ENCODE data around the gene CPSF4.

The CPSF4 gene

GRCh38 chr7:99485094-99485493 is 46.4 kb downstream of the CPSF4 start:
- Histone ChIP-seq H3K9me3 (ENCODE audit: control insufficient read depth, low read length) (no peaks in the 10 kb centered on the region), H3K4me3 (ENCODE audit: low read depth, low read length) (no peak overlapping the region), H3K4me1 (no peaks in the 10 kb centered on the region), H2AFZ (no peak overlapping the region), H3K79me2 (no peaks in the 10 kb centered on the region), H3K27ac (no peak overlapping the region), H3K36me3 (ENCODE audit: control insufficient read depth, insufficient read depth, low read length) (no peaks in the 10 kb centered on the region), H3K4me2 (ENCODE audit: low read length) (no peak overlapping the region), H3K9ac (no peak overlapping the region), H3K27me3 (ENCODE audit: control insufficient read depth, insufficient read depth, low read length) (no peaks in the 10 kb centered on the region)
- TF ChIP-seq CTCF (IDR thresholded peaks at IDR 0.05) = no peak

GRCh38 chr7:99489235-99489634 is 50.5 kb downstream of the CPSF4 start:
- Histone ChIP-seq H3K27ac (no peak overlapping the region), H3K9ac (no peak overlapping the region), H3K4me3 (ENCODE audit: low read depth, low read length) (no peak overlapping the region), H3K27me3 (ENCODE audit: control insufficient read depth, insufficient read depth, low read length) (no peaks in the 10 kb centered on the region), H3K79me2 (peaks cover 8% of the 10 kb centered on the region), H3K4me1 (no peaks in the 10 kb centered on the region), H3K9me3 (ENCODE audit: control insufficient read depth, low read length) (no peaks in the 10 kb centered on the region), H3K4me2 (ENCODE audit: low read length) (no peak overlapping the region), H2AFZ (no peak overlapping the region), H3K36me3 (ENCODE audit: control insufficient read depth, insufficient read depth, low read length) (no peaks in the 10 kb centered on the region)
- no peak for TF ChIP-seq CTCF (IDR thresholded peaks at IDR 0.05)

- Histone ChIP-seq H3K27ac (no peak overlapping the region), H3K79me2 (peaks cover 21% of the 10 kb centered on the region), H3K36me3 (ENCODE audit: control insufficient read depth, insufficient read depth, low read length) (no peaks in the 10 kb centered on the region), H3K4me2 (ENCODE audit: low read length) (no peak overlapping the region), H3K4me1 (no peaks in the 10 kb centered on the region), H3K4me3 (ENCODE audit: low read depth, low read length) (no peak overlapping the region), H3K9ac (no peak overlapping the region), H3K9me3 (ENCODE audit: control insufficient read depth, low read length) (no peaks in the 10 kb centered on the region), H2AFZ (no peak overlapping the region), H3K27me3 (ENCODE audit: control insufficient read depth, insufficient read depth, low read length) (no peaks in the 10 kb centered on the region)
- TF ChIP-seq CTCF (IDR thresholded peaks at IDR 0.05) = no peak
Observed at GRCh38 chr7:99490878-99491277, 52.1 kb downstream of the CPSF4 start.

DNA sequence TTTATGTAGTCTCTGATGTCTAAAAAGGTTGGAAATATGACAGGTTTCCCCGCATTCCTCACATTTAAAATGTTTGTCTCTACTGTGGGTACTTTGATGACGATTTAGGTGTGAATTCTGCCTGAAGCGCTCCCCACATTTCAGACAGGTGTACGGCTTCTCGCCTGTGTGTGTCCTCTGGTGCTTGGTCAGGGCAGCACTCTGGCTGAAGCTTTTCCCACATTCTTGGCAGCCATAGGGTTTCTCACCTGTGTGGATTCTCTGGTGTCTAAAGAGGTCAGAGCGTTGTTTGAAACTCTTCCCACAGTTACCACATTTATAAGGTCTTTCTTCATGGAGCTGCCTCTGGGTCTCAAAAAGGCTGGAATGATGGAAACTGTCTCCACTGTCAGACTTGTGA is 55.1 kb downstream of the CPSF4 start:
- H3K4me2 ChIP-seq (ENCODE audit: low read length) = no peak overlapping the region
- no peak overlapping the region for H3K4me3 ChIP-seq (ENCODE audit: low read depth, low read length)
- no peaks in the 10 kb centered on the region for H3K9me3 ChIP-seq (ENCODE audit: control insufficient read depth, low read length)
- peaks cover 44% of the 10 kb centered on the region for H3K79me2 ChIP-seq
- no peak for TF ChIP-seq CTCF (IDR thresholded peaks at IDR 0.05)
- peaks cover 10% of the 10 kb centered on the region for H3K4me1 ChIP-seq
- no peak overlapping the region for H3K27ac ChIP-seq
- H3K27me3 ChIP-seq (ENCODE audit: control insufficient read depth, insufficient read depth, low read length) = no peaks in the 10 kb centered on the region
- H3K9ac ChIP-seq = no peak overlapping the region
- H3K36me3 ChIP-seq (ENCODE audit: control insufficient read depth, insufficient read depth, low read length) = no peaks in the 10 kb centered on the region
- H2AFZ ChIP-seq = no peak overlapping the region

- Histone ChIP-seq H3K36me3 (ENCODE audit: control insufficient read depth, insufficient read depth, low read length) (no peaks in the 10 kb centered on the region), H3K4me1 (peaks cover 11% of the 10 kb centered on the region), H2AFZ (no peak overlapping the region), H3K4me2 (ENCODE audit: low read length) (peak overlapping the region; percentile 95), H3K9me3 (ENCODE audit: control insufficient read depth, low read length) (no peaks in the 10 kb centered on the region), H3K4me3 (ENCODE audit: low read depth, low read length) (peak overlapping the region; percentile 99), H3K79me2 (peaks cover 51% of the 10 kb centered on the region), H3K9ac (no peak overlapping the region), H3K27me3 (ENCODE audit: control insufficient read depth, insufficient read depth, low read length) (no peaks in the 10 kb centered on the region), H3K27ac (no peak overlapping the region)
- no peak for TF ChIP-seq CTCF (IDR thresholded peaks at IDR 0.05)
Observed at GRCh38 chr7:99497766-99498545, 59.2 kb downstream of the CPSF4 start.

Data from parathyroid adenoma (tissue), 2 donors.